HL-60 (cell line): ENCODE data around the gene COTL1.

Source experiments
- DNase-seq, 2 experiments: peaks; one replicate each; pipeline ENCODE4 v3.0.0-alpha.2; 2010 to 2020; ENCODE audit warnings: low read depth in 1 of 2, low spot score in 1 of 2
- H3K27ac ChIP-seq: fragments of 250-450 bp; sonication (Bioruptor Pico); replicated peaks from 2 replicates; pipeline ENCODE4 v1.5.1; 2020; ENCODE audit warnings: mild to moderate bottlenecking, moderate library complexity
- H3K27me3 ChIP-seq: fragments of 250-450 bp; sonication (Bioruptor Pico); 2 replicates; pipeline ENCODE4 v1.5.1; 2021; ENCODE audit warnings: mild to moderate bottlenecking, moderate library complexity; ENCODE audit not compliant: insufficient read depth, poor library complexity, severe bottlenecking
- H3K4me3 ChIP-seq: replicated peaks from 2 replicates; pipeline ENCODE4 v1.5.1; 2011; ENCODE audit warnings: mild to moderate bottlenecking, control low read depth, low read length; ENCODE audit not compliant: insufficient read depth
- GABPA ChIP-seq: IDR thresholded peaks from 2 replicates; pipeline ENCODE4 v1.6.1; 2012; ENCODE audit warnings: low read depth
- POLR2AphosphoS5 ChIP-seq: IDR thresholded peaks from 2 replicates; pipeline ENCODE4 v1.6.1; 2012; ENCODE audit warnings: low read depth
- SPI1 ChIP-seq: IDR thresholded peaks from 2 replicates; pipeline ENCODE4 v1.6.1; 2012; ENCODE audit warnings: low read depth, mild to moderate bottlenecking, borderline replicate concordance
- TF ChIP-seq, protein P1 (sequence below): IDR thresholded peaks from 2 replicates; pipeline ENCODE4 v1.6.1; 2012; ENCODE audit warnings: low read depth; ENCODE audit not compliant: insufficient replicate concordance
- TF ChIP-seq, protein P2 (sequence below): IDR thresholded peaks from one replicate; pipeline ENCODE4 v1.5.1; 2011; ENCODE audit warnings: low read length, control low read depth, inconsistent platforms; ENCODE audit not compliant: insufficient read depth

The COTL1 gene

DNA sequence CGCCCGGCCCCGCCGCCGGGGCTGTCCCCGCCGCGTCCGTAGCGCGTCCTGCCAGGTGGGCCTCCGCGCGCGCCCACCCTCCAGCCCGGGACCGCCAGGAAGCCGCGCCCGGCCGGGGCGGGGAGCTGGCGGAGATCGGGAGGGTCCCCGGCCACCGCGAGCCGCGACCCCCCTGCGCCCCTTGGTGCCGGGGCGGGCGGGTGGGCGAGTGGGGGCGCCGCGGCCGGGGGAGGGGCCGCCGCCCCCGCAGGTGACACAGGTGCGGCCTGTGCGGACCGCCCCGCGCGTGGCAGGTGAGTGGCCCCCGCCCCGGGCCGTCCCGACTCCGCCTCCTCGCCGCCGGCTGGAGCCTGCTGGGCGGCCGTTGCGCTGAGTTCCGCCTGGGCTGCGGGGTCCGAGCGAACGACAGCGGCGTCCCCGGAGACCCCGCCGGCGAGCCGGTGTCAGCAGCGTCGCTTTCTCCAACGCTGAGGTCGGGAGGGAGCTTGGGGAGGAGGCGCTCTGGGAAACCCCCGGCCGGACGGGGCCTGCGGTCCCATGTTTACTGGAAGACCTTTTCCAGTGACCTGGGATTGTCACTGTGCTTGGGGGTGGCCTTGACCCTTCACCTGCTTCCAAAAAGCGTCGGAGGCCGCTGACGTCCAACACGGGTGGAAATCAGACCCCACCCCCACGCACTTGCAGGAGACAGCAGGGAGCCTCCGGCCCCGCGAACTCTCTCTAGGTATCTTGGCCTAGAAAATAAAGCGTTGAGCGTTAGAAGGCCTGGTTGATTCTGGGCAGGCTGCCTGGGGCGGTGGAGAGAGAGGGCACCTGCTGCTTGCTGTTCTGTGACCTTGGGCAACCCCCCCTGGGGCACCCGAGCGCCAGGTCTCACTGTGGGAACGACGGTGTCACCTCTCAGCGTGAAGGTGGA, 31.0 kb upstream of the COTL1 start:
- Histone ChIP-seq H3K27me3 (no peaks in the 10 kb centered on the region), H3K27ac (peak overlapping the region; percentile 40), H3K4me3 (peak overlapping the region; percentile 48)
- TF ChIP-seq SPI1 (no peak), POLR2AphosphoS5 (no peak)
- TF ChIP-seq, protein P1, sequence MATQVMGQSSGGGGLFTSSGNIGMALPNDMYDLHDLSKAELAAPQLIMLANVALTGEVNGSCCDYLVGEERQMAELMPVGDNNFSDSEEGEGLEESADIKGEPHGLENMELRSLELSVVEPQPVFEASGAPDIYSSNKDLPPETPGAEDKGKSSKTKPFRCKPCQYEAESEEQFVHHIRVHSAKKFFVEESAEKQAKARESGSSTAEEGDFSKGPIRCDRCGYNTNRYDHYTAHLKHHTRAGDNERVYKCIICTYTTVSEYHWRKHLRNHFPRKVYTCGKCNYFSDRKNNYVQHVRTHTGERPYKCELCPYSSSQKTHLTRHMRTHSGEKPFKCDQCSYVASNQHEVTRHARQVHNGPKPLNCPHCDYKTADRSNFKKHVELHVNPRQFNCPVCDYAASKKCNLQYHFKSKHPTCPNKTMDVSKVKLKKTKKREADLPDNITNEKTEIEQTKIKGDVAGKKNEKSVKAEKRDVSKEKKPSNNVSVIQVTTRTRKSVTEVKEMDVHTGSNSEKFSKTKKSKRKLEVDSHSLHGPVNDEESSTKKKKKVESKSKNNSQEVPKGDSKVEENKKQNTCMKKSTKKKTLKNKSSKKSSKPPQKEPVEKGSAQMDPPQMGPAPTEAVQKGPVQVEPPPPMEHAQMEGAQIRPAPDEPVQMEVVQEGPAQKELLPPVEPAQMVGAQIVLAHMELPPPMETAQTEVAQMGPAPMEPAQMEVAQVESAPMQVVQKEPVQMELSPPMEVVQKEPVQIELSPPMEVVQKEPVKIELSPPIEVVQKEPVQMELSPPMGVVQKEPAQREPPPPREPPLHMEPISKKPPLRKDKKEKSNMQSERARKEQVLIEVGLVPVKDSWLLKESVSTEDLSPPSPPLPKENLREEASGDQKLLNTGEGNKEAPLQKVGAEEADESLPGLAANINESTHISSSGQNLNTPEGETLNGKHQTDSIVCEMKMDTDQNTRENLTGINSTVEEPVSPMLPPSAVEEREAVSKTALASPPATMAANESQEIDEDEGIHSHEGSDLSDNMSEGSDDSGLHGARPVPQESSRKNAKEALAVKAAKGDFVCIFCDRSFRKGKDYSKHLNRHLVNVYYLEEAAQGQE, result no peak
- peak in 1 of 2 experiments; percentile 30 for DNase-seq

DNA sequence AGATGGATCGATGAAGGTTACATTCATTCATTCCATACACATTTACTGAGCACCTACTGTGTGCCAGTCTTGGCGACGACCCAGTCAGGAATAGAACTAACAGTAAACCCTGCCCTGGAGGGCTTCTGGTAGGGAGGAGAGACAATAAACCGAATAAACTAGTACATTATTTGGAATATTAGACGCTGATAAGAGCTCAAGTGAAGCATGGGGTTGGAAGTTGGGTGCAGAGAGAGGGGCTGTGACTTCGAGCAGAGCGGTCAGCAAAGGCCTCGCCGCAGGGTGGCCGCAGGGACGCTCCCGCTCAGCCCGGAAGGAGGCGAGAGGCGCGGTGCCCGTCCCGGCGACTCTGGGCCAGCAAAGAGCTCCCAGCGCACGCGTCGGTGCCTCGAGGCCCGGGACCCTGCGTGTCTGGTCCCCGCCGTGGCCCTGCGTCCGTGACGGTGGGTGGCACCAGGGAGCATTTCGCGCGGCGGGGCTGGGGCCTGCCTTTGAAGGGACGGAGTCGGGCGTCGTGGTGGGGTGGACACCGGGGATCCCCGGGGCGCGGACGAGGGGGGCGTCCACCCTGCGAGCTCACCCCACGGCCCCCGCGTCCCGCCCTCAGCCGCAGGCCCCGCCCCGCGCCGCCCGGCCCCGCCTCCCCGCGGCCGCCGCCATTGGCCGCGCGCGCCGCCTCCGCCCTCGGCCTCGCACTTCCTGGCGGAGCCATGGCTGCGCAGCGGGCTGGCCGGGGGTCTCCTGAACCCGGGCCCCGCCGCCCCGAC, 30.1 kb upstream of the COTL1 start, which contains the start of gene KLHL36:
Gene KLHL36, plus strand, starts transcription at position 684 of the 767 bp plus-strand sequence. CDS start 2,357 bp downstream, outside the sequence.
- Histone ChIP-seq H3K27ac (peak within 1 kb of the TSS; percentile 51), H3K4me3 (peak within 1 kb of the TSS; percentile 48), H3K27me3 (no peaks in the 10 kb centered on the region)
- DNase-seq, result peak in 1 of 2 experiments; percentile 28
- no peak for TF ChIP-seq POLR2AphosphoS5
- TF ChIP-seq, protein P2, sequence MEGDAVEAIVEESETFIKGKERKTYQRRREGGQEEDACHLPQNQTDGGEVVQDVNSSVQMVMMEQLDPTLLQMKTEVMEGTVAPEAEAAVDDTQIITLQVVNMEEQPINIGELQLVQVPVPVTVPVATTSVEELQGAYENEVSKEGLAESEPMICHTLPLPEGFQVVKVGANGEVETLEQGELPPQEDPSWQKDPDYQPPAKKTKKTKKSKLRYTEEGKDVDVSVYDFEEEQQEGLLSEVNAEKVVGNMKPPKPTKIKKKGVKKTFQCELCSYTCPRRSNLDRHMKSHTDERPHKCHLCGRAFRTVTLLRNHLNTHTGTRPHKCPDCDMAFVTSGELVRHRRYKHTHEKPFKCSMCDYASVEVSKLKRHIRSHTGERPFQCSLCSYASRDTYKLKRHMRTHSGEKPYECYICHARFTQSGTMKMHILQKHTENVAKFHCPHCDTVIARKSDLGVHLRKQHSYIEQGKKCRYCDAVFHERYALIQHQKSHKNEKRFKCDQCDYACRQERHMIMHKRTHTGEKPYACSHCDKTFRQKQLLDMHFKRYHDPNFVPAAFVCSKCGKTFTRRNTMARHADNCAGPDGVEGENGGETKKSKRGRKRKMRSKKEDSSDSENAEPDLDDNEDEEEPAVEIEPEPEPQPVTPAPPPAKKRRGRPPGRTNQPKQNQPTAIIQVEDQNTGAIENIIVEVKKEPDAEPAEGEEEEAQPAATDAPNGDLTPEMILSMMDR, result no peak
- TF ChIP-seq GABPA, result no peak
- TF ChIP-seq, protein P1, result no peak
- no peak for TF ChIP-seq SPI1

GRCh38 chr16:84643674-84644073, 25.8 kb upstream of the COTL1 start:
- TF ChIP-seq POLR2AphosphoS5 (no peak), SPI1 (no peak)
- DNase-seq, result no peak
- Histone ChIP-seq H3K27ac (peak overlapping the region; percentile 52; the same call in 1 of the 2 replicates), H3K4me3 (no peak overlapping the region), H3K27me3 (no peaks in the 10 kb centered on the region)

- no peaks in the 10 kb centered on the region for H3K27me3 ChIP-seq
- TF ChIP-seq GABPA (no peak), POLR2AphosphoS5 (0 out of 2 replicates have a peak, but pooled peaks have one; percentile 16)
- no peak overlapping the region for H3K4me3 ChIP-seq
- peak overlapping the region; percentile 52 for H3K27ac ChIP-seq
- DNase-seq, result peak; percentile 82 to 86
Observed at GRCh38 chr16:84643180-84643583, 25.3 kb upstream of the COTL1 start.
